T-helper 2 cell treated with Interferon-gamma antibody and Interleukin-4, amounts not matched to agents 100 ng/mL and 5 ng/mL, for 36 hours (primary cell): Measurements from ENCODE around the gene SEZ6L. TPM values are rescaled to one million over a fixed set of nuclear protein-coding genes. Genes with fewer than 3 reads are reported as not detected.

Experiments used
- intact Hi-C: fragments of 100-400 bp; cut with micrococcal nuclease; formaldehyde crosslinking; loops from one replicate; pipeline ENCODE4 v1.15.1; 2023
- total RNA-seq: library from RNA; stranded (reverse); gene quantifications from 2 replicates; pipeline ENCODE4 v1.2.3, GENCODE V29; 2022

The SEZ6L gene
- total RNA-seq, 1 donor from 2014 or later = not detected

DNA sequence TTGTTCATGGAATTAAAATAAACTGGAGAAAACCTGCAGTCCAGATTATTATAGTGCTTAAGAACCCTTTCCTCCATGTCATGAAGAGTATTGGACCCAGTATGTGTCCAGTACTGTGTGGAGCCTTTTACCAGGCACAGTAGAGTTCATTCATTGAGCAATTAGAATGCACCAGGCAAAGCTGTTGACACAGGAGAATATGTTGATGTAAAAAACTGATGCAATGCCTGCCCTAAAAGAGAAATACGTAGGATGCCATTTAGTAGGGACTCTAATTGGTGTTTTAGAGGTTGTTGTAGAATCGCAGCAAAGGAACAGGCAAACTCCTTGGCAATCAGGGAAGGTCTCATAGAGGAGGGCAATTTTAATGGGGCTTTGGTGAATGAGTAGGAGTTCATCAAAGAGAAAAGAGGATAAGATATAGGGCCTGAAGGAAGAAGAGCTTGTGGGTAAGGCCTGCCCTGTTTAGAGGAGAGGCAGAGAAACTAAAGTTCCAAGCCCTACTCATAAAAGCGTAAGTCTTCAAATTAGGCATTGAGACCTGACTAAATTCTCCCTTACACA lies 126.4 kb downstream of the SEZ6L start:
- intact Hi-C loops = no loop called here

DNA sequence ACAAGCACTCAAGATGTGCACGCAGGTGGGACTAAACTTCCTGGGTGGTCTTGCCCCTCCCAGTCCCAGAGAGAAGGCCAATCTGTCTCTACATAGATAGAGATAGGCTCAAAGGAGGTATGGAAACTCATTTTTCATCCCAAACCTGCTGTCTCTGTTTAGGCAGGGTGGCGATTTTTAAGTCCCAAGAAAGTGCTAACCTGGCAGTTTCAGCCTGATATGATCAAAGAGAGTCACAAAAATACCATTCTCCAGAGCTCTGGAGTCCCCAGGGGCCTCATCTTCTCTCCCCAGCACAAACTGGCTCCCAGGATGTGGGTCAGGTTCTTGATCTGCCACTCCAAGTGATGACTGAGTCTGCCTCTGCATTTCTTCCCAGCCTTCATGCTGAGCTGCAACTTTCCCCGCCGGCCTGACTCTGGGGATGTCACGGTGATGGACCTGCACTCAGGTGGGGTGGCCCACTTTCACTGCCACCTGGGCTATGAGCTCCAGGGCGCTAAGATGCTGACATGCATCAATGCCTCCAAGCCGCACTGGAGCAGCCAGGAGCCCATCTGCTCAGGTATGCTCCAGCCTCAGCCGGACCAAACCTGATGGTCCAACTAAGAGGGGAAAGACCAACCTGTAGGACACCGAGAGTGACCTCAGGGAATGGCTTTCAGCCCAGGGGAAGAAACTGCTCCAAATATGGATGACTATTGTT lies 129.5 kb downstream of the SEZ6L start:
- intact Hi-C loops = no loop called here

DNA sequence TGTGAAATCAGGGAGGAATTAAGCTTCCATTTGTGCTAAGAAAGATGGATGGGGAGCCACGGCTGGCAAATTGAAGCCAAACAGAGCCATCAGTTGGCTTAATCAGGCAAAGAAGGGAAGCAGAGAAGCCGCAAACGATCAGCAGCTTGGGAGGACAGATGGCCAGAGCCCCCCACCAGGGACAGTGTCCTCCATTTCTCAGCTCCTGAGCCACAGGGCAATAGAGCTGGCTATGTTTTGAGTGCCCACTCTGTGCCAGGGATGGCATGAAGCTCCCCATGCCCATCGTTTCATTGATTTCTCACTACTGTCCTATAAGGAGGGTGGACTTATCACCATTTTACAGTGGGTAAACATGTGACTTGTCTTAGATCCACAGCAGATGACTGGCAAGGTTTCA lies 133.5 kb downstream of the SEZ6L start:
- intact Hi-C loops = no loop called here

GRCh38 chr22:26303475-26303874 lies 134.2 kb downstream of the SEZ6L start:
- intact Hi-C loops = no loop called here

GRCh38 chr22:26304730-26305129 lies 135.5 kb downstream of the SEZ6L start:
- intact Hi-C loops = no loop called here

GRCh38 chr22:26308467-26308866 lies 139.2 kb downstream of the SEZ6L start:
- intact Hi-C loops = no loop called here

DNA sequence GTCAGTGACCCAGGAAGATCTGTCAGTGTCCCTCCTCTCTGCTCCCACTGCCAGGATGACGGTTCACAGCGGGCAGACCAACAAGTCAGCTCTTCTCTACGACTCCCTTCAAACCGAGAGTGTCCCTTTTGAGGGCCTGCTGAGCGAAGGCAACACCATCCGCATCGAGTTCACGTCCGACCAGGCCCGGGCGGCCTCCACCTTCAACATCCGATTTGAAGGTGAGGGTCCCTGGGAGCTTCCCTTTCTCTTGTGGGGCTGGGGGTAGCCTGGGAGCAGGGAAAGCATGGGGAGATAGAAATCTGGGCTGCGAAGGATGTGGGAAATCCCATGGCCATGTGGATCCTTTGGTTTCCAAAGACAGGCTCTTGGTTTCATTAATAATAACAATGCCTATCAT lies 141.4 kb downstream of the SEZ6L start:
- intact Hi-C loops = no loop called here

GRCh38 chr22:26313291-26313690 lies 144.0 kb downstream of the SEZ6L start:
- intact Hi-C loops = no loop called here

- intact Hi-C loops = no loop called here
Measured at GRCh38 chr22:26314171-26314570, 144.9 kb downstream of the SEZ6L start.

GRCh38 chr22:26314656-26315055 lies 145.4 kb downstream of the SEZ6L start:
- intact Hi-C loops = no loop called here

GRCh38 chr22:26316732-26317285 lies 147.5 kb downstream of the SEZ6L start:
- intact Hi-C loops = no loop called here

DNA sequence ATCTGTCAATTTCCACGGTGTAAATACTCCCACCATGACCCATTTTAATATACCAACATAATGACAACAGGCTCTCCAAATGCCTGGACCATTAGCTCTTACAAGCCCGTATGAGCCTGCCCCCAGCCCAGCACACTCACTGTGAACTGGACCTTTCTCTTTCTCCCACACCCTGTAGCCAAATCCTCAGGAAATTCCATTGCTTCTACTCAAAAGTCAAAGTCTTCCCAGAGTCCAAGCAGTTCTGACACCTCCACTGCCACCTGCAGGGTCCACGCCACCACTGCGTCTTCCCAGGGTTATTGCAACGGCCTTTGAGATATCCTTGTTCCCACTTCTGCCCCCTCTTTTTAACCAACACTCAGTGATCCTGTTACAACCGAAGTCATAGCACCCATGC lies 149.7 kb downstream of the SEZ6L start:
- intact Hi-C loops = no loop called here

DNA sequence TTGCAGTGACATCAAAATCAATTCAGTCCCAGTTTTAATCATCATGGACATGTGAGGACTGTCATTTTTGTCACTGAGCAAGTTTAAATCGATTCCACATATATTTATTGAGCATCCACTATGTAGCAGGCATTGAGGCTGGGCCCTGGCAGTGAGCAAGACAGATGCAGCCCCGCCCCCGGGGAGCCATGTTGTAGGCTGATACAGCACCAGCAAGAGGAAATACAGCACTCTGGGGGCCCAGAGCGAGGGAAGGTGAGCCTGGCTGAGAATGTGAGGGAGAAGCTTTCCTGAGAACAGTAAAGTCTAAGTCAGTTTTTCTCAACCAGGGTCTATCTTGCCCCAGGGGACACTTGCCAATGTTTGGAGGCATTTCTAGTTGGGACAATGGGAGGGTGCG lies 151.2 kb downstream of the SEZ6L start:
- intact Hi-C loops = no loop called here

- intact Hi-C loops = no loop called here
Measured at GRCh38 chr22:26321469-26321913, 152.2 kb downstream of the SEZ6L start.

DNA sequence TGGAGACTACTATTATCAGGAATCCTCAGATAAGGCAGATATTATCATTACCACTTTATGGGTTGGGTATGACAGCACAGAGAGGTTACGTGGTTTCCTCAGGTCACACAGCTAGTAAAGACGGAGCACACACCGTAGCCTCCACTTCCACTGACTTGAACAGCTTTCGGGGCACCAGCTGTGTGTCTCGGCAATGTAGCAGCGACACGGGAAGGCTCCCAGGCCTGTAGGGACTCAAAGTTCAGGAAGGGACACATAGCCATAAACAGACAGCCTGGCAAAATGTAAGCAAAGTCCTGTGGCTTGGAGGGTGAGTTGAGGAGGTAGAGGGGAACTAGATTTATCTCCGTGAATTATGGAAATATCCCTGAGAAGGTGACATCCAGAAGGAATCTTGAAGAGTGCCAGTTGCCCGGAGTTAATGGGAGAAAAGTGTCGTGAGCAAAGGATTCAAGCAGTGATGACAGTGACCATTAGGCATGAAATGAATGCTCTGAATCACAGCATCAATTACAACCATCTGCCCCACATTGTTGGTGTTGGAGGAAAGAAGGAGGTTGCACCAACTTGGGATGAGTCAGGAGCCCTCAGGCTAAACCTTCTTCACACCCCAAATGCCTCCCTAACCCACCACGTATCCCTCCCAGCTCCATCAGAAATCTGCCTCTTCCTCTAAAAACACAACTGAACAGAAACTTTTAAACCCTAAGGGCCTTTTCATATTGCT lies 153.1 kb downstream of the SEZ6L start:
- intact Hi-C loops = no loop called here

DNA sequence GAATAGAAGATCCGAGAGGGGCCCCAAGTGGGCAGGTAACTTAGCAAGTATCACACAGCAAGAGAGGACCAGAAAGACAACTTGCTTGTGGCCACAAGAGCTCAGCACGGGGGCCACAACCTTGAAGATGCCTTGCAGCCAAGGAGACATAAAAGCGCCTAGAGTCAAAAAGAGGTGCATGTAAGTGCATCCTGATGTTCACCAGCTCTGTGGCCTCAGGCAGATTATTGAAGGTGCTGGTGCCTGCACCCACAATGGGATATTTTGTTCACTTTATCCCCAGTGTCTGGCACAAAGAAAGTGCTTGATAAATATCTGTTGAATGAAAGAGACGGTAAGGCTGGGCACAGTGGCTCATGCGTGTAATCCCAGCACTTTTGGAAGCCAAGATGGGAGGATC lies 153.8 kb downstream of the SEZ6L start:
- intact Hi-C loops = no loop called here

GRCh38 chr22:26324150-26324549 lies 154.9 kb downstream of the SEZ6L start:
- intact Hi-C loops = no loop called here

GRCh38 chr22:26325641-26326040 lies 156.4 kb downstream of the SEZ6L start:
- intact Hi-C loops = no loop called here

DNA sequence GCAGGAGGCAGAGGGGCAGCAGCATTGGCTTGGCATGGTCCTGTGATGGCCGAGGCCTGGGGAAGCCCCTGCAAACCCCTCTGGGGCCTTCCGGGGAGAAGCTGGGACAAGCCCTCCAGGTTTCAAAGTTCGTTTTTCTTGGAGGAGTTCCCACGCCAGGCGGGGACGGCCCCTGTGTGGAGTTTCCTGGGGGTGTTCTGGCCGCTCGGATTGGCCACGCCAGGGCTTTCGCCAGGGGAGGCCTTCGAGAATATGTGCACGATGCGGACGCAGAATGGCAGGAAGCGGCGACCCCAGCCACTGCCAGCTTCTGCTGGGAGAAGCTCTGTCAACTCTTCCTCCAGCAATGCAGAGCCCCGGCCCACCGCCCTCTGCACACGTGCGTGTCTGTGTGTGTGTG lies 157.5 kb downstream of the SEZ6L start:
- intact Hi-C loops = no loop called here

GRCh38 chr22:26327306-26327705 lies 158.0 kb downstream of the SEZ6L start:
- intact Hi-C loops = no loop called here

GRCh38 chr22:26328221-26328620 lies 159.0 kb downstream of the SEZ6L start:
- intact Hi-C loops = no loop called here

GRCh38 chr22:26330971-26331625 lies 161.8 kb downstream of the SEZ6L start:
- intact Hi-C loops = no loop called here
